GM21723 (cell line): ENCODE results near the gene BIN1.
A peak's percentile ranks its signal among the peaks of the same experiment; 100 is the strongest.

Experiments
- ATAC-seq: cut with Tn5 transposase; IDR thresholded peaks from one replicate; pipeline ENCODE4 v1.9.1; 2021; ENCODE audit warnings: mild to moderate bottlenecking, moderate library complexity; ENCODE audit not compliant: unreplicated experiment

Gene BIN1

GRCh38 chr2:127025359-127026166, 81.4 kb downstream of the BIN1 start:
- ATAC-seq: peak; percentile 94

- peak; percentile 26 for ATAC-seq
Observed at GRCh38 chr2:127024769-127025358, 82.1 kb downstream of the BIN1 start.

GRCh38 chr2:127023504-127023903, 83.5 kb downstream of the BIN1 start:
- ATAC-seq: no peak

DNA sequence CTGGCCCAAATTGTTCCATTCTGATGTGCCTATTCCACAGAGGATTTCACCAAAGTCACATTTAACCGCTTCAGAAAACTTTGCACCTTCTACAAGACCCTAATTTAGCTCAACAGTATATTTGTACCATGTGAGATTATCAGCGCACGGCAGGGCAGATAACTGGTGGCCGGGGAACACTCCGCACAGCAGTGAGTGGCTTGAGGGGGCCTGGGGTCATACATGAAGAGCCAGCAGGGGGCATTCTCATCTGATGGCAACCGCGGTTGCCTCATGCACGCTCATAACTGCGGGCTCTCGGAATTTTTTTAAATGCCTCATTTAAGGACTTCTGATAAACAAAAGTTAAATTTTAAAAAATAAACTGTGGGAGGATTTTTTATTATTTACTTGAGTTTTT, 84.1 kb downstream of the BIN1 start:
- no peak for ATAC-seq

DNA sequence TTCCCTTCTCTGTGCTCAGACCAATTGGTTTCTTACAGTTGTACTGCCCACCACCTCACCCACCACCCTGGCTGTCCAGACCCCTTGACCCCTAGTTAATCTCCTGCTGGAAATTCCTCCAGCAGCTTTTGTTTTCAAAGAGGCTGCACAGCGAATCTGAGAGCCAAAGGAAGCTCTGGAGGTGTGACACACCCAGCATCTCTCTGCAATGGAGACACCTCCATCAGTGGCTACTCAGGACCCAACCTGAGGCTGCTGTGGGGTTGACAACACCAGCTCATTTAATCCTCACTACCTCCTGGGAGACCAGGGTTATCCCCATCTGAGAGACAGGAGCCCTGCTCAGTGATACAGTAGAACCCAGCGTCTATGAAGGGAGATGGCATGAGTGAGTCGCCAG, 86.4 kb downstream of the BIN1 start:
- no peak for ATAC-seq

DNA sequence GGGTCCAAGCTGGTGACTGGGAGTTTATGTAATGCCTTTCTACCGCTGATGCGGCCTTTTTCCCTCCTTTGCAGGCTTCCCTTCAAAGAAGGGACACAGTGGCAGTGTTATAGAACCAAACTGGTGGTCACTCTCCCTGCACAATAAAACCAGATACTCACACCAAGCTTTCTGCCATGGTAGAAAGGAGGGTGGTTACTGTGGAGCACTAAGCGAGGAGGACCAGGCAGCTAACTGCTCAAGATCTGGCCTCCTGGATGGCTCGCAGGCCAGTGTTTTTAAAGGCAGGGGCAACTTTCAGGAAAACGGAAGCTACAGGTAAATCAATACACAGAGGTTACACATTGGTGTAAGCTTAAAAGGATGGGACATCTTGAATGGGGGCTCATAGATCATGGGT, 89.4 kb downstream of the BIN1 start:
- no peak for ATAC-seq

DNA sequence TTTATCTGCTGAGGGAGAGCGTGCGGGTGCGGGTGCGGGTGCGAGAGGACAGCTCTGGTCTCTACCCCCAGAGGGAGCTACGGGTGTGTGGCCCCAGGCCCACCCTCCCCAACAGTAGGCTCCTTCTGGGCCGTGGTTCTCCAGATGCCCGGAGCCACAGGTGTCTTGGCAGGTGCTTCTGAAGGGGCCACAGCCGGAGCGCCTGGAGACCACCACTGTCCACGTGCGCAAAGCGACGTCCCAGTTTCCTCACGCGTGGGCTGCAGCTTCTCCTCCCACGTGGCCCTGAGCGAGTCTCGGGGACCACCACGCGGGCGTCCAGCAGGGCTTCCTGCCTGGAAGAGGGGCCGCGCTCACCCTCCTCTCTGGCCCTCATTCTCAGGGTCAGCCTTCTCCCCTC, 90.6 kb downstream of the BIN1 start:
- no peak for ATAC-seq

DNA sequence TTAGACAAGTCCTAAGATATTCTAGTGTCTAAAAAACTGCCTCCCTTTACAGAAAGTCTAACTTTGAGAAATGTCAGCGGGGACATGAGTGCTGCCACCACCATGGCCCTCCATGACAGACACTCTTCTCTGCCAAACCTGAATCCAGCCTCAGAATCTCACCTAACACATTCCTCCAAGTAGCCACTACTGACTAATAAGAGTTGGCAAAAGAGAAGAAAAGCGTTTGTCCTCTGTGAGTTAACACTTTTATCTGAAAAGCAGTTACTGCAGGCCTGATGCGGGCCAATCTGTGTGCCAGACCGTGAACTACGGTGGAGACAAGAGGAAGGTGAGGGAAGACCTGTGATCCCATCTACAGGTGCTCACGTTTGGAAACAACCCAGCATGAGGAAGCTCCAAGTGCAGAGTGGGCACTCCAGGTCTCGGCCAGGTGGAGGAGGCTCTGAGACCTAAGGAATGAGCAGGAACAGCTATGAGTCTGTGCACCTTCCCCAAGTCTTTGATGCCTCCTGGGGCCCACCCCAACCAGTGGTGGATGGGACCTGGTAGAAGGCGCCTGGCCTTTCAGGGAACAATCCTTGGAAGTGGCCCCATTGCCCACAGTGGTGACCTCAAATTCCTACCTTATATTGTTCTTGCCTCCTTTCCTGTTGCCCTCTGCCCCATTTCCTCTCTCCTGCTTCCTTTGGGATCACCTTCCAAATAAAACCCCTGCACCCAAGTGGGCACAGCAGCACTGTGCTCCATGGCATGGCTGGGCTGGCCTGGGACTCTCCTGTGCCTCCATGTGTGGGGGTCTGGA, 91.6 kb downstream of the BIN1 start:
- ATAC-seq: no peak

GRCh38 chr2:127014630-127015029, 92.3 kb downstream of the BIN1 start:
- no peak for ATAC-seq

- ATAC-seq: no peak
Observed at GRCh38 chr2:127014224-127014623, 92.7 kb downstream of the BIN1 start.

GRCh38 chr2:127012868-127013267, 94.1 kb downstream of the BIN1 start:
- no peak for ATAC-seq

DNA sequence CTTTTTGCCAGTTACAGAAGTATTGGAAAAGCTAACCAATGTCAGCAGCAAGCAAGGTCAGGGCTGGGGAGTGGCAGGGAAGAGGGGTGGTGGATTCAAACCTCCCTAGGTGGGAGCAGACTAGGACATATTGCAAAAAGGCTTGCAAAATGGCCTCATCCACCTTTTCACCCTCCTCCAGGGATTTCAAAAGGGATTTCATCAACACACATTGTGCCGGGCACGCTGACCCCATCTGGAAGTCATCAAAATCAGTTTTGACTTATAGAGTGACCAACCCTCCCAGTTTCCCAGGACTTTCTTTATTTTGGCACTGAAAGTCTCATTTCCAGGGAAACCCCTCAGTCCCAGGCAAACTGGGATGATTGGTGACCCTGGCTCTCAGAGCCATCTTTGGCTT, 94.7 kb downstream of the BIN1 start:
- no peak for ATAC-seq

DNA sequence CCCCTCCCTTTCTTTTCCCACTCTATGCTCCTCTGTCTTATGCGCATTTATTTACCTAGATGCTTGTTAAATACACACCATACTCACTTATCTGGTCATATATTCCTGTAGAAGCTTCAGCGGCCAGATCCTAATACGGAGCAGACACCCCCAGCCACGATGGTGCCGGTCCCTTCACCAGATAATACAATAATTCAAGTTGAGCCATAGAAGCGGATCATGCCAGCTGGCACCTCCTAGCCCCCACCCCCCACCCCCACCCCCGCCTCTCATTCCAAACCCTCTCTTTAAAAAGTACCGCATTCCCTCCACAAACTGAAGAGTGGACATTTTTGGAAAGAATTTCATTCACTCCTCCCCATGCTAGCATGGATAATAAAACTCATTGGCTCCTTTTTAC, 95.2 kb downstream of the BIN1 start:
- ATAC-seq: no peak

DNA sequence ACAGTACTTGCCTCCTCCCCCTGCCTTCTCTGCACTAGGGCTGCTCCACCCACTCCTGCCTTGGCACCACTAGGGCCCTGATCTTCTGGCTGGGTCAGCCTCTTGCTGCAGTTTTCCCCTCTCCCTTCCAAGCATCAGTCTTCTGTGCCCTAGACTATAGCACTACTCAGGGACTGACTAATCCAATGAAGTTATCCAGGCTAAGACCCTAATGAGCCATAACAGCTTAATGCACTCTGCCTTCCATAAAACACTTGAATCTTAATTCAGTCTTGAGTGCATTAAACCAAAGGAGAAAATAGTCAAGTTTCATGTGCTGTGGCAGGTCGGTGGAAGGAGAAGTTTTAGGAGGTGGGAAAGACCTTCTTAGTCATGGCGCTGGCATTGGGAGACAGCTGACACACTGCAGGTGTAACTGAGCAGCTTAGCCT, 95.7 kb downstream of the BIN1 start:
- ATAC-seq: no peak

- no peak for ATAC-seq
Observed at GRCh38 chr2:127008265-127009015, 98.5 kb downstream of the BIN1 start.

- no peak for ATAC-seq
Observed at GRCh38 chr2:127007652-127008051, 99.3 kb downstream of the BIN1 start.

GRCh38 chr2:127006962-127007361, 100.0 kb downstream of the BIN1 start:
- no peak for ATAC-seq

DNA sequence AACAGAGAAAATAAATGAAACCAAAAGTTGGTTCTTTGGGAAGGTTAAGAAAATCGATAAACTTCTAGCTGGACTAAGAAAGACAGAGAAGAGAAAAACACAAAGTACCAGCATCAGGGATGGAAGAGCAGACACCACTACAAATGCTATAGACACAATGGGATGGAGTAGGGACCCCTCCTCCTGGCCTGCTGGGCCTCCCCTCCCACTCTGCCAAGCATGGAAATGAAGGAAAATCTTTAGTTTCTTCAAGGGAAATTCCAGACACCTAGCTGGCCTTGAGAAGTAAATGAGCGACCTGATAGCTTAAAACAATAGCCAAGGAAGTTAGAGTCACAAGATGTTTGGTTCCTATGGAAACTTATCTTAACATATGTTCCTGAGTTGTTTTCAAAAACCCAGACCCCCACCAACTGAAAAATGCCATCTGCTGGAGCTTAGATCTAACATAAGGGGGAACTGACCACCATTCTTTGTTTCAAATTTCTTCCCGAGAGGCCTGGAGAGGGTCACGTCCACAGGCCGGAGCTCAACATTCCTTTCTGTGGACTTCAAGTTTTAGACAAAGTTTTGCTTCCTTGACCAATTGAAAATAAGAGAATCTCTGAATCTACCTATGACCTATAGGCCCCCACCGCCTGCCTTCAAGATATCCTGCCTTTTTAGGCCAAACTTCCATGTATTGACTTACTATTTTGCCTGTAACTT, 101.9 kb downstream of the BIN1 start:
- ATAC-seq: no peak

DNA sequence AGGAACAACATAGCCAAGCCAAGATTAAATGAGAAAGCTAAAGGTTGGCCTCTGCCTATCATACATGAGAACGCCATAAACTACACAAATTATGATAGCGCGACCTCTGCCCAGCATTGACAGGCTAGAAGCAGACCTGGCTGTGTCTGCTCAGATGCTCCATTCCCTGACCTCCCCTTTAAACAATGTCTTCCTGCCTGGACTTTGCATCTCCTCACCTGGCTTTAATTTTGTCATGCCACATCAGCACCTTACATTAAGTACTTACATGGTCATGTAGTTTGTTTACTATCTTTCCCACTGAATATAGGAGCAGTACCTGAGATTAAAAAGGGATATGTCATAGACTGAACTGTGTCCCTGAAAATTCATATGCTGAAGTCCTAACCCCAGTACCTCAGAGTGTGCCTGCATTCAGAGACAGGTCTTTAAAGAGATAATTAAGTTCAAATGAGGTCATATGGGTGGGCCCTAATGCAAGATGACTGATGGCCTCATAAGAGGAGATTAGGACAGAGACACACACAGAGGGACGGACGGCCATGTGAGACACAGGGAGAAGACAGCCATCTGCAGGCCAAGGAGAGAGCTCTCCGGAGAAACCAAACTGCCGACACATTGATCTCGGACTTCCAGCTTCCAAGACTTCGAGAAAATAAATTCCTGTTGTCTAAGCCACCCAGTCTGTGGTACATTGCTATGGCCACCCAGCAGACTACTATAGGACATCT, 103.7 kb downstream of the BIN1 start:
- no peak for ATAC-seq

DNA sequence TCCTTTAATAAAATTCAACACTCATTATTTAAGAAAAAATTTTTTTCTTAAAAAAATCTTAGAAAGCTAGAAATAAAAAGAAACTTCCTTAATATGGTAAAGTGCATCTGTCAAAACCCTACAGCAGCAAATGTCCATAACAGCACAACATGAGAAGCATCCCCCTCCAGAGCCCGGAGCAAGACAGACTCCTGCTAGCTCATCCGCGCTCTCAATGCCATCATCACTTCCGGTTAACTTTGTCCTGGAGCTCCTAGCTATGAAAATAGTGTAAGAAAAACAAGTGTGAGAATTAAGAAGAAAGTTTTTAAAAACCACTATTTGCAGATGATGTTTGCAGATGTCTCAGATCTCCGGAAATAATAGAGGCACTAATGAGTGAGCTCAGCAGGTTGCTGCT, 105.2 kb downstream of the BIN1 start:
- no peak for ATAC-seq
